T-helper 9 cell (primary cell): ENCODE data around the gene C14orf180.

Experiments used
- DNase-seq: peaks from one replicate; pipeline ENCODE4 v3.0.0-alpha.2; 2020
- total RNA-seq, 2 donors: gene quantifications; one replicate each; lab custom pipeline; 2026; lab: John Stamatoyannopoulos, UW

The C14orf180 gene
- total RNA-seq = 0 reads per million in 2 donors

GRCh38 chr14:104579507-104579906 is at the start of gene C14orf180:
C14orf180 (plus strand) TSS chr14:104579764; CDS start chr14:104586431, 6,667 bp downstream.
- DNase-seq = no peak

DNA sequence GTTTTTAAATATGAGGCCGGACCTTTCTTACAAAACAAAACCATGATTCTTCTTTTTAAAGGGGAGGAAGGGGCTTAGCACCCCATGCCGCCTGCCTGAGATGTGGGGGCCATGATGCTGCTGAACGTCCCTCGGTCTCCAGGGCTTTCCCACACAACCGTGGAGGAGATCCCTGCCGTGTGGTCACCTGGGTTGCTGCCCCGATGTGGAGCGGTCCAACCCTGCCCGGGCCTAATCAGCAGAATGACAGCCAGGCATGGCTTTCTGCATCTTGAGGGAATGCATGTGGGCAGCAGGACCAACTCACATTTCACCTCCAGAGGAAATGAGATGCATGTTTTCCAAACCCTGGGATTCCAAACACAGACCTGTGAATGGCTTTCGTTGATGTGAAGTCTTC is 48.9 kb upstream of the C14orf180 start:
- DNase-seq = no peak

- DNase-seq = no peak
Observed at GRCh38 chr14:104531421-104532190, 48.0 kb upstream of the C14orf180 start.

GRCh38 chr14:104532191-104532555 is 47.4 kb upstream of the C14orf180 start:
- no peak for DNase-seq

DNA sequence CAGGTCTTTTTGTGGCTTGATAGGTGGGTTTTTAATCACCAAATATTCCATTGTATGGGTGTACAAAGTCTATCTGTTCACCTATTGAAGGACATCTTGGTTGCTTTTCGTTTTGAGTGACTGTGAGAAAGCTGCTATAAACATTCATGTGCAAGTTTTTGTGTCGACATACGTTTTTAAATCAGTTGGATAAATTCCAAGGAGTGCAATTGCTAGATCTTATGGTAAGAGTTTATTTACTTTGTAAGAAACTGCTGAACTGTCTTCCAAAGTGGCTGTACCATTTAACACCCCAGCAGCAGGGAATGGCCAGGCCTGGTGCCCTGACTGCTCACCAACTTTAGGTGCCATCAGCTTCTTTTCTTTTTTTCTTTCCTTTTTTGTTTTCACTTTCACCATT is 45.5 kb upstream of the C14orf180 start:
- no peak for DNase-seq

DNA sequence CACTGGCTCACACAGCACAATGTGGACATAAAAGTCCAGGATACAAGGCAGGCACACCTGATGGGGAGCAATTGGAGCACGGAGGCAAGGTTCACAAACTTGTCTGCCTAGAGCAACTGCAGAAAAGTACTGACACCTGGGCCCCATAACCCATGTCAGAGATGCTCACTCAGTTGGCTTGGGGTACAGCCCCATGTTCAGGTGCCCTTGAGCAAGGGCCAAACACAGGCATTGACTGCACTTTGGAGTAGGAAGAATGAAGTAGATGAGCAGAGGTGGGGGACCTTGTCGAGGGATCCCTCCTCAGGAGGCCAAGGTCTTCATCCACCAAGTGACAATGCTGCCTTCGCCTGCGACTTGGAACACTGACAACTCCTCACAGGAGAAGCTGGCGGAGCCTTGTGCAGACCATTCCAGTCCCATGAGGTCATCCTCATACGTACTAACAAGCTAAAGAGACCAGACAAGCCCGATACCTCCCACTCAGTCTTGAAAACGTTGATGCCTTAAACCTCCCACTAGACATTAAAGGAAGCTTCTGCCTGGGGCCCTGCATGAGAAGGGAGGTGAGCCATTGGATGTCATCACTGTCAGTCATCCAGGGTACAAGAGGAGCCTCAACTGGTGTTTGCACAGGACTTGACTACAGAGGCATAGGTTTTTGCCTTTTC is 42.5 kb upstream of the C14orf180 start:
- DNase-seq = no peak

DNA sequence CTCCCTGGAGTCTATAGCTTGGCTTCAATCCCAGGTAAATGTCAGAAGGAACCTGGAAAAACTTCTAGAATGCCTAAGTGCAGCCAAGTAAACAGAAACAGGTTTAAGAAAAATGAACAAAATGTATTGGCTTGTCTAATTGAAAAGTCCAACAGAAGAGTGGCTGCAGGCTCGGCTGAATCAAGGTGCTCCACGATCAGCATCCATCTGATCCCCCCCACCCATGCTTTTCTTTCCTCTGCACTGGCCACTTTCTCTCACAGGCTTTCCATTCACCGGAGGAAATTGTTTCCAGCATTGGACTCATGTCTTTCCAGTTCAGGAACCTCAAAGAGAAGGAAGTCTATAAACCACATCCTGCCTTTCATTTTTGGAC is 42.0 kb upstream of the C14orf180 start:
- DNase-seq = no peak

GRCh38 chr14:104541905-104542465 is 37.6 kb upstream of the C14orf180 start:
- no peak for DNase-seq

GRCh38 chr14:104542871-104543830 is 36.4 kb upstream of the C14orf180 start:
- DNase-seq = no peak

DNA sequence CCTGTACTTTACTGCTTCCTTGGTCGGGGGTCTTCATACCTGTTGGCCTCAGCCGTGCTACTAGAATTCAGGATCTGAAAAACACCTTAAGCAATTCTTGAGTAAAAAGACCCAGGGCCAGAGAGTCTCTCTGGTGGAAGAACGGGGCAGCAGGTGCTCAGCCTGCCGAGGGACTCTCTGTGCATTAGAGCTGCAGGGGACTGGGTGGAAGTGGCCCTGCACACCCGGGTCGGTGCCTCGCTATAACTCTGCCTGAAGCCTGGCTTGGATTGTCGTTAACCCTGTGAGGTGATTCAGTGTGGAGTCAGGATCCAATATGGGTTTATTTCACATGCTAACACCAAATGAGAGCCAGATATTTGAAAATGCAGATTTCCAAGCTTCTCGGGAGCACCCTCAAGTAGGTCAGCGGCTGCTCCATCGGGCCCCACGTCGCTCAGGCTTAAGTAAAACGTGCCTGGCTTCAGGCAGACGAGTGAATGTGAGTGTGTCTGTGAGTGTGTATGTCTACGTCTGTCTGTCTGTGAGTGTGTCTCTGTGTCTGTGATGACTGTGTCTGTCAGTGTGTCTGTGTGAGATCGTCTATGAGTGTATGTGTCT is 35.1 kb upstream of the C14orf180 start:
- DNase-seq = no peak

- no peak for DNase-seq
Observed at GRCh38 chr14:104545151-104545941, 34.2 kb upstream of the C14orf180 start.

GRCh38 chr14:104545942-104546501 is 33.5 kb upstream of the C14orf180 start:
- no peak for DNase-seq

DNA sequence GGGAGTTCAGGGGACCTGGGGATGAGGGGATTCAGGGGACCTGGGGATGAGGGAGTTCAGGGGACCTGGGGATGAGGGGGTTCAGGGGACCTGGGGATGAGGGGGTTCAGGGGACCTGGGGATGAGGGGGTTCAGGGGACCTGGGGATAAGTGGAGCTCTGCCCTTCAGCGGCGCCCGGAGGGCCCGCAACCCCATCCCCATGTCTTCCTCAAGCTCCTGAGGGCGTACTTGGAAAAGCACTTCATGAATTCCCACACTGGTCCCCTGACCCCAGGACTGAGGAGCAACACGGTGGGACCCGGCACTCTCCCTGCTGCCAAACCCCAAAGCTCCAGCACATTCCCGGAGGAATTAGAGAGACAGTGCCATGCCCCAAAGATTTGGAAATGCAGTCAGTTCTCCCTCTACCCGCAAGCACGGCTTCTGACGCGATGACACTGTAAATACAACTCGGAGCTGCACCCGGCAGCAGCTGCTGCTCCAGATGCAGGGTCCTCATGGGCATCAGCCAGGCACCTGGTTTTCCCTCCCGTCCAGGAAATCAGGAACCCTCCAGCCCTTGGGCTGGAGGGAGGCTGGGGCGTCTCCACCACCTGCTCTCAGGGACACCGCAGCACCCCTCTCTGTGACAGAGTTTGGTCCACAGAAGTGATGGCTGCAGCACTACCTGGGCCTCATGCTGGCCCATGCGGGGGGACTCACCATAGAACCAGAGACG is 32.8 kb upstream of the C14orf180 start:
- DNase-seq = no peak

DNA sequence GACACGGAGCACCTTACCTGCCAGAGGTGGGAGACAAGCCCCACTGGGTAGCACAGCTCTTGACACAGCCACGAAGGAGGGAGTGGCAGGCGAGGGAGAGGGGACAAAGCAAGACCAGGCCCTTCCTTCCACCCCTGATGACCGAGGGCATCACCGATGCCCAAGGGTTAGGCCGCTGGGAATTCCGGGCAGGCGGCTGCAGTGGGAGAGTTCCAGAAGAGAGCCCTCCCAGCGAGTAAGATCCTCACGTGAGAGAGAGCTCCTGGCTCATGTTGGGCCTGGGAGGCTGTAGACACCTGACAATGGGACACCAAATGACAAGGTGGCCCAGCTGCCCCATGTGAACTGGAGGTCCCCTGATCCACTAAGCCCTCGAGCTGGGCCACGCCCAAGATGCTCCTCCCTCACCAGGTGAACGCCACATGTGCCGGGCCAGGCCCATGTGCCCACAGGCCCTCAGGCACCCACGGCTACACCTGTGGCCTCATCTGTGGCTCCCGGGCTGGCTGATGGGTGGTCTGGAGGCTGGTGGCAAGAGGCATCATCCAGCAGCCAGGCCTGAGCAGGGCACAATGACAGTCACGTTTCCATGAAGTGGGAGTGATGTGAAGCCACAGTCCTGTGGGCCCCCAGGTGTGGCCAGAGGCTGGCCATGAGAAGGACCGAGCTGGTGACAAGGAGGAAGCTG is 32.1 kb upstream of the C14orf180 start:
- DNase-seq = no peak

DNA sequence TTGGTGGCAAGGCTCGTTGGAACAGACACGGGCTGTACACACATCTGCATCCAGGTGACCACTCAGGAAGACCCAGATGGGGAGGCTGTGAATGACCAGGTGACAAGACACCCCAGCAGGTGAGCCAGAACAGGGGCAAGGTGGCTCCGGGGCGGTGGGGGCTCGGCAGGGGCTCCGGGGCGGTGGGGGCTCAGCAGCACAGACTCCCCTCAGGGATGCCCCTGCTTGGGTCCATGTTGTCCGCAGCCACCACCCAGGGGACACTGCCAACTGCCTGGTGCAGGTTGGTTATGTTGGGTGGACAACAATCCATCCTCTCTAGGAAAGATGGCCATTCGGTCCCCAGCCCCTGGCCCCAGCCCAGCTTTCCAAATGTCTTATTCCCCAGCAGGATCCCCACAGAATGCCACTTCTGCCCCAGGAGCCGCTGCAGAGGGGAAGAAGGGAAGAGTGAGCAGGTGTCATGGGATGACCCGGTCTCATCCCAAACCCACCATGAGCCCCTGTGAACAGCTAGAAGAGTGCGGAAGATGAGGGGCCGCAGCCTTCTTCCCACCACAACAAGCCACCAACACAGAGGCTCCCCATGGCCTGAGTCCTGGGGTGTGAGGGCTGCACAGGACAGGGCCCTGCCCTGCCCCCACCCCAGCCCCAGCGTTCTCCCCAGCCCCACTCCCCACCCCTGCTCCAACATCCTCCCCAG is 31.4 kb upstream of the C14orf180 start:
- no peak for DNase-seq

- DNase-seq = no peak
Observed at GRCh38 chr14:104548802-104549535, 30.6 kb upstream of the C14orf180 start.

GRCh38 chr14:104549536-104550339 is 29.8 kb upstream of the C14orf180 start:
- DNase-seq = no peak
